NCI-H128 (cell line): ENCODE data around the gene MOV10.

Experiments
- DNase-seq: peaks from one replicate; lab custom pipeline; 2025; ENCODE audit not compliant: unreplicated experiment; lab: John Stamatoyannopoulos, UW

Gene MOV10

DNA sequence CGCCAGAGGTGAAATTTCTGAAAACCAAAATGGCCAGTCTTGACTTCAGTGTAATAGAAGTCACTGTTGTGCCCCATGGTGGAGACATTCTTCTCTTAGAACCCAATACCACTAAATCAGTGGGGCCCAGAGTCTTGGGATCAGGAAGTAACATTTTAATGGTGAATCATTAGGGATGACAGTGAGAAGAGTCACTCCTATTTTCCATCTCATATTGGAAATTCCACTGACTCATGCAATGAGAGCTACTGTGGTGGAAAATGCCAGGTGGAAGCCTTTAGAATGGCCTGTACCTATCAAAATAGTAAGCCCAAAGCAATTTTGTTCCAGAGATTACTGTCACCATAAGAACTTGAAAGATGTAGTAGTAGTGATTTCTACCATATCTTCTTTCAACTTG, 61.3 kb downstream of the MOV10 start:
- no peak for DNase-seq

DNA sequence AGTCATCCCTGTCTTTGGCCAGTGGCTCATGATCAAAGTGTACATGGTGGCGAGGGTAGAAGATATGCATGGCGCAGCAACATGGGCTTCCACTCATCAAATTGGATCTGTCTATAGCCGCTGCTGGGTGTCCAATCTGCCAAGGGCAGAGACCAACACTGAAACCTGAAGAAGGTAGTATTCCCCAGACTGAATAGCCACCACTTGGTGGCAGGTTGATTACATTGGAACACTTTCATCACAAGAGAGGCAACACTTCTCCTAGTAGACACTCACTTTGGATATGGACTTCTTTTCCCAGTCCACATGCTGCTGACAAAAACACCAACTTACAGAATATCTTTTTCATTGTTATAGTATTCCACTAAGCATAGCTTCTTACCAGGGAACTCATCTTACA, 63.1 kb downstream of the MOV10 start:
- no peak for DNase-seq

DNA sequence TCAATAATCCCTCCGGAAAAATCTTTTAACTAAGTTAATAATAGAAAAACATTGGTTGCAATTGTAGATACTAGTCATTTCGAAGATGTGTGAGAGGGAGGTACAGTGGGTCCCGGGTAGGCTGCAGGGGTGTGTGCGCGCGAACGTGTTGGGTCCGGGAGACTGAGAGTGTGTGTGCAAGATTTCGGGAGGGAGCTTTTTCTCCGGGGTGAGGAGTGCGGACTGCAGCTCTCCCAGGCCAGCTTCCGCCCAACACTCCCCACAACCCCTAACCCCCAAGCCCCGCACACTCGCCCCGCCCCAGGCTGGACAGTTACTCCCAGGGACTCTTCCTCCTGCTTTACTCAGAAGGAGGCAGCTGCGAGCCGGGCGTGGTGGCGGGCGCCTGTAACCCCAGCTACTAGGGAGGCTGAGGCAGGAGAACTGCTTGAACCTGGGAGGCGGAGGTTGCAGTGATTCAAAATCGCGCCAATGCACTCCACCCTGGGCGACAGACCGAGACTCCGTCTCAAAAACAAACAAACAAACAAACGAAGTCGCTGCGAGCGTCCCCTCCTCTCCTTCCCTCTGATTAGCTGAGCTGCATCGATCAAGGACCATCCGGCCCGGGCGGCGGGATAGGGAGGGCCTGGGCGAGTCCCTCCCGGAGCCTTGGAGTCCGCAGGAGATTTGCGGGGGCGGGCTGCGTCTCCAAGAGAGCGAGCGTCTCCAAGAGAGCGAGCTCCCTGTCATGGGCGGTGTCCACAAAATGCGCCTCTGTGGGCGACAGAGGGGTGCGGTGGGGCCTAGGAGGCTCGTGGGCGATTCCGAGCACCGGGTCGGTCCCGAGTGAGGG, 68.9 kb downstream of the MOV10 start:
- DNase-seq = no peak

DNA sequence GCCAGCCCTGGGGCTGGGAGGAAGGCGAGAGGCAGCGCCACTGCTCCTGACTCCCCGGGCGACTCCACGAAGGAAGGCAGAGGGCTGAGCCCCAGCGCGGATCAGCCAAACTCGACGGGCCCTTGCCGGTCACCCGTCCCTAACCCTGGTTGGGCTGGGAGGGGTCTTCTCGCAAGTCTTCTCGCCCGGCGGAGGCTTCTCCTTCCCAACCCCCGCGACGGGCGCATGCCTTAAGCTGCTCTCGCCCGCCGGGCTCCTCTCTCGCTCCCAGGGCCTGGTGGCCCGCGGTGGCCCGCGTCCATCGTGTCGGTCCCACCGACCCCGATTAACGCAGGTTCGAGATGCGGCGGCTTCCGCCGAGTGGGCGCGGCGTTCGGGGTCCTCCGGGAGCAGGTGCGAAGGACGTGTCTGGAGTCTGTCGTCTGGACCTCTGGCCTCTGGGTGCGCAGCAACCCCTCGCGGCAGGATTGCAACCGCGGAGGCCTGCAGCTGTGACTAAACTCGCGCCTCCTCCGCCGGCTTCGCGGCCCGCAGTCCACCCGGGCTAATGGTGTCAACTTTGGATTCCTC, 69.6 kb downstream of the MOV10 start:
- no peak for DNase-seq

DNA sequence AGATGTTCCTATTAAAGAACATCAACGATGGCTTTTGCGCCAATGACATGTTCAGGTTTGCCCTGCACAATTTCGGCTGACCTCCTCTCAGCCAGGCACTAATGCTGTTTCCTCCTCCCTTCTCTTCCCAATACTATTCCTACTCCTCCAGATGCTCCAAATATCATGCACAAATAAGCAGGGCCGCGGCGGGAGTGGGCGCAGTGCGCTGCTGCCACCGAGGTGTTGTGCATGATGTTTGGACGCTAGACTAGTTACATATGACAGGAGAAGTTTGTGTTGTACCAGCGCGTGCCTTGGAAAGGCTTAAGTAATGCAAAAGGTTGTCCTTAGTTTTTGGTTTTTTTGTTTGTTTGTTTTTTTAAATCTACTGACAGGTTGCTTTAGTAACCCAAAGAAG, 73.9 kb downstream of the MOV10 start:
- no peak for DNase-seq
